GM23338 (cell line): ENCODE data around the gene CACNA1G. TPM values are rescaled to one million over a fixed set of nuclear protein-coding genes. Genes with fewer than 3 reads are reported as not detected.

ENCODE experiments used
- ATAC-seq: fragments of 200-7000 bp; cut with Tn5 transposase; 3 replicates; pipeline ENCODE4 v1.9.1; 2020
- DNase-seq: peaks from one replicate; pipeline ENCODE4 v3.0.0-alpha.2; 2015; ENCODE audit warnings: low spot score
- H2AFZ ChIP-seq: fragments of 200-600 bp; sonication (generic); 2 replicates; pipeline ENCODE4 v1.8.0; 2016; ENCODE audit warnings: antibody characterized with exemption, mild to moderate bottlenecking, moderate library complexity
- H3F3A ChIP-seq: fragments of 200-600 bp; sonication (generic); replicated peaks from 2 replicates; pipeline ENCODE4 v1.8.0; 2017; ENCODE audit warnings: antibody characterized with exemption, mixed run types, low read depth
- H3K27ac ChIP-seq: fragments of 200-600 bp; sonication (generic); 2 replicates; pipeline ENCODE4 v1.6.1; 2016; ENCODE audit warnings: low read depth
- H3K27me3 ChIP-seq: fragments of 200-600 bp; sonication (generic); 2 replicates; pipeline ENCODE4 v1.8.0; 2016; ENCODE audit warnings: mild to moderate bottlenecking, mixed run types, moderate library complexity; ENCODE audit not compliant: insufficient read depth
- H3K36me3 ChIP-seq: fragments of 200-600 bp; sonication (generic); 2 replicates; pipeline ENCODE4 v1.8.0; 2016; ENCODE audit warnings: mild to moderate bottlenecking; ENCODE audit not compliant: insufficient read depth
- H3K4me1 ChIP-seq: fragments of 200-600 bp; sonication (generic); 2 replicates; pipeline ENCODE4 v1.8.0; 2016; ENCODE audit warnings: mild to moderate bottlenecking, moderate library complexity; ENCODE audit not compliant: insufficient read depth
- H3K4me2 ChIP-seq: fragments of 200-600 bp; sonication (generic); 2 replicates; pipeline ENCODE4 v1.7.1; 2017; ENCODE audit warnings: mixed run types
- H3K4me3 ChIP-seq: fragments of 200-600 bp; sonication (generic); 2 replicates; pipeline ENCODE4 v1.6.1; 2016; ENCODE audit warnings: mixed run types
- H3K79me2 ChIP-seq: fragments of 200-600 bp; sonication (generic); replicated peaks from 2 replicates; pipeline ENCODE4 v1.8.0; 2017; ENCODE audit warnings: mild to moderate bottlenecking; ENCODE audit not compliant: insufficient read depth
- H3K9me2 ChIP-seq: fragments of 200-600 bp; sonication (generic); 2 replicates; pipeline ENCODE4 v1.8.0; 2017; ENCODE audit not compliant: insufficient read depth
- H4K20me1 ChIP-seq: fragments of 200-600 bp; sonication (generic); replicated peaks from 2 replicates; pipeline ENCODE4 v1.8.0; 2017; ENCODE audit warnings: mild to moderate bottlenecking; ENCODE audit not compliant: insufficient read depth
- H3K27ac Mint-ChIP-seq: 2 replicates; pipeline ENCODE4 v1.8.0; 2020; ENCODE audit warnings: inconsistent platforms, mild to moderate bottlenecking, moderate library complexity, mixed read lengths
- H3K27me3 Mint-ChIP-seq: 3 replicates; pipeline ENCODE4 v1.8.0; 2022; ENCODE audit warnings: low read depth, mild to moderate bottlenecking, moderate library complexity, mixed read lengths, inconsistent platforms; ENCODE audit not compliant: insufficient read depth, poor library complexity
- H3K36me3 Mint-ChIP-seq: 3 replicates; pipeline ENCODE4 v1.8.0; 2021; ENCODE audit warnings: low read depth, mild to moderate bottlenecking, inconsistent platforms, moderate library complexity, mixed read lengths
- H3K4me1 Mint-ChIP-seq: 3 replicates; pipeline ENCODE4 v1.8.0; 2020; ENCODE audit warnings: mild to moderate bottlenecking, inconsistent platforms, mixed read lengths
- H3K4me3 Mint-ChIP-seq: 3 replicates; pipeline ENCODE4 v1.8.0; 2021; ENCODE audit warnings: moderate library complexity, mild to moderate bottlenecking, inconsistent platforms, mixed read lengths
- H3K9me3 Mint-ChIP-seq: 3 replicates; pipeline ENCODE4 v1.8.0; 2020; ENCODE audit warnings: moderate library complexity, mild to moderate bottlenecking, inconsistent platforms, mixed read lengths
- CREB1 ChIP-seq: fragments of 250-450 bp; sonication (Bioruptor Pico); IDR thresholded peaks from 2 replicates; pipeline ENCODE4 v1.5.0; 2020; ENCODE audit warnings: low read depth, mild to moderate bottlenecking, moderate library complexity
- EZH2phosphoT487 ChIP-seq: fragments of 200-600 bp; sonication (generic); IDR thresholded peaks from one replicate; pipeline ENCODE4 v1.8.1; 2018; ENCODE audit warnings: antibody characterized with exemption; ENCODE audit not compliant: unreplicated experiment
- NANOG ChIP-seq: IDR thresholded peaks from 2 replicates; pipeline ENCODE4 v1.6.1; 2016; ENCODE audit warnings: antibody characterized with exemption, borderline replicate concordance
- polyA plus RNA-seq: library from polyadenylated mRNA; unstranded; fragments of >200 nt; fragmentation: Nextera tagmentation; extraction: Ambion mirVana; gene quantifications from 2 replicates; pipeline ENCODE4 v1.2.1, GENCODE V29; 2016
- total RNA-seq: library from RNA; depleted of rRNA; stranded (reverse); fragments of >200 nt; shearing (Covaris generic); gene quantifications from 2 replicates; pipeline ENCODE4 v1.2.3, GENCODE V29; 2014
- TF ChIP-seq, protein P1 (sequence below): IDR thresholded peaks from one replicate; pipeline ENCODE4 v1.6.1; 2018; ENCODE audit warnings: antibody characterized with exemption; ENCODE audit not compliant: unreplicated experiment
- TF ChIP-seq, protein P2 (sequence below): fragments of 250-450 bp; sonication (Bioruptor Pico); IDR thresholded peaks from 2 replicates; pipeline ENCODE4 v1.5.0; 2020; ENCODE audit warnings: mild to moderate bottlenecking, moderate library complexity

Gene CACNA1G
- total and polyA plus RNA-seq, 2 experiments from 2014 or later: 1.4 to 5.1 TPM

DNA sequence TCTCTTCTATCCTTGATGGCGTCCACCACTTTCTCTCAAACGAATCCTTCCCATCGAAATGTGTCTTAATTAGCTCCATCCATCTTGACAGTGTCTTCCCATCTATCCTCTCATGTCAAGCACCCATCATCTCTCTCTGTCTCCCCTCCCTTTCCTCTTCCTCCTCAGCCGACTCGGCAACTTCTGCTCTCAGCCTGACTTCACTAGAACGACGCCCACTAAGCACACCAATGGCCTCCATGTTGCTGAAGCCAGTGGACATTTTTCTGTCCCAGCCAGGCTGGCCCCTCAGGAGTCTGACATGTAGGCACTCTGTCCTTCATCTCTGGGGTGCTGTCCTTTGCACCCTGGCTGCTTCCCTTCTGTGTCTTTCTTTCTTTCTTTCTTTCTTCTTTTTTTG is 16.0 kb upstream of the CACNA1G start:
- H3K27ac Mint-ChIP-seq: no peak overlapping the region

More for the DNA sequence above, 16.0 kb upstream of the CACNA1G start:
- Histone ChIP-seq H3K27me3 (peaks cover 11% of the 10 kb centered on the region), H3K9me2 (no peaks in the 10 kb centered on the region), H3K4me3 (no peak overlapping the region), H3K79me2 (no peaks in the 10 kb centered on the region), H3K36me3 (no peaks in the 10 kb centered on the region), H3K27ac (no peak overlapping the region), H3K4me1 (peaks cover 18% of the 10 kb centered on the region; the same call in 1 of the 2 replicates), H4K20me1 (no peaks in the 10 kb centered on the region), H3F3A (no peaks in the 10 kb centered on the region), H3K4me2 (no peak overlapping the region), H2AFZ (no peak overlapping the region)
- no peak overlapping the region for H3K4me3 Mint-ChIP-seq
- H3K27me3 Mint-ChIP-seq: peaks cover 24% of the 10 kb centered on the region
- H3K4me1 Mint-ChIP-seq: peaks cover 26% of the 10 kb centered on the region
- H3K9me3 Mint-ChIP-seq: no peaks in the 10 kb centered on the region
- H3K36me3 Mint-ChIP-seq: peaks cover 3% of the 10 kb centered on the region; the same call in 2 of the 3 replicates
- DNase-seq: no peak
- no peak for ATAC-seq
- TF ChIP-seq EZH2phosphoT487 (no peak), CREB1 (CRISPR knock-in tag) (no peak), NANOG (no peak)
- TF ChIP-seq, protein P1, sequence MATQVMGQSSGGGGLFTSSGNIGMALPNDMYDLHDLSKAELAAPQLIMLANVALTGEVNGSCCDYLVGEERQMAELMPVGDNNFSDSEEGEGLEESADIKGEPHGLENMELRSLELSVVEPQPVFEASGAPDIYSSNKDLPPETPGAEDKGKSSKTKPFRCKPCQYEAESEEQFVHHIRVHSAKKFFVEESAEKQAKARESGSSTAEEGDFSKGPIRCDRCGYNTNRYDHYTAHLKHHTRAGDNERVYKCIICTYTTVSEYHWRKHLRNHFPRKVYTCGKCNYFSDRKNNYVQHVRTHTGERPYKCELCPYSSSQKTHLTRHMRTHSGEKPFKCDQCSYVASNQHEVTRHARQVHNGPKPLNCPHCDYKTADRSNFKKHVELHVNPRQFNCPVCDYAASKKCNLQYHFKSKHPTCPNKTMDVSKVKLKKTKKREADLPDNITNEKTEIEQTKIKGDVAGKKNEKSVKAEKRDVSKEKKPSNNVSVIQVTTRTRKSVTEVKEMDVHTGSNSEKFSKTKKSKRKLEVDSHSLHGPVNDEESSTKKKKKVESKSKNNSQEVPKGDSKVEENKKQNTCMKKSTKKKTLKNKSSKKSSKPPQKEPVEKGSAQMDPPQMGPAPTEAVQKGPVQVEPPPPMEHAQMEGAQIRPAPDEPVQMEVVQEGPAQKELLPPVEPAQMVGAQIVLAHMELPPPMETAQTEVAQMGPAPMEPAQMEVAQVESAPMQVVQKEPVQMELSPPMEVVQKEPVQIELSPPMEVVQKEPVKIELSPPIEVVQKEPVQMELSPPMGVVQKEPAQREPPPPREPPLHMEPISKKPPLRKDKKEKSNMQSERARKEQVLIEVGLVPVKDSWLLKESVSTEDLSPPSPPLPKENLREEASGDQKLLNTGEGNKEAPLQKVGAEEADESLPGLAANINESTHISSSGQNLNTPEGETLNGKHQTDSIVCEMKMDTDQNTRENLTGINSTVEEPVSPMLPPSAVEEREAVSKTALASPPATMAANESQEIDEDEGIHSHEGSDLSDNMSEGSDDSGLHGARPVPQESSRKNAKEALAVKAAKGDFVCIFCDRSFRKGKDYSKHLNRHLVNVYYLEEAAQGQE: no peak
- TF ChIP-seq, protein P2, sequence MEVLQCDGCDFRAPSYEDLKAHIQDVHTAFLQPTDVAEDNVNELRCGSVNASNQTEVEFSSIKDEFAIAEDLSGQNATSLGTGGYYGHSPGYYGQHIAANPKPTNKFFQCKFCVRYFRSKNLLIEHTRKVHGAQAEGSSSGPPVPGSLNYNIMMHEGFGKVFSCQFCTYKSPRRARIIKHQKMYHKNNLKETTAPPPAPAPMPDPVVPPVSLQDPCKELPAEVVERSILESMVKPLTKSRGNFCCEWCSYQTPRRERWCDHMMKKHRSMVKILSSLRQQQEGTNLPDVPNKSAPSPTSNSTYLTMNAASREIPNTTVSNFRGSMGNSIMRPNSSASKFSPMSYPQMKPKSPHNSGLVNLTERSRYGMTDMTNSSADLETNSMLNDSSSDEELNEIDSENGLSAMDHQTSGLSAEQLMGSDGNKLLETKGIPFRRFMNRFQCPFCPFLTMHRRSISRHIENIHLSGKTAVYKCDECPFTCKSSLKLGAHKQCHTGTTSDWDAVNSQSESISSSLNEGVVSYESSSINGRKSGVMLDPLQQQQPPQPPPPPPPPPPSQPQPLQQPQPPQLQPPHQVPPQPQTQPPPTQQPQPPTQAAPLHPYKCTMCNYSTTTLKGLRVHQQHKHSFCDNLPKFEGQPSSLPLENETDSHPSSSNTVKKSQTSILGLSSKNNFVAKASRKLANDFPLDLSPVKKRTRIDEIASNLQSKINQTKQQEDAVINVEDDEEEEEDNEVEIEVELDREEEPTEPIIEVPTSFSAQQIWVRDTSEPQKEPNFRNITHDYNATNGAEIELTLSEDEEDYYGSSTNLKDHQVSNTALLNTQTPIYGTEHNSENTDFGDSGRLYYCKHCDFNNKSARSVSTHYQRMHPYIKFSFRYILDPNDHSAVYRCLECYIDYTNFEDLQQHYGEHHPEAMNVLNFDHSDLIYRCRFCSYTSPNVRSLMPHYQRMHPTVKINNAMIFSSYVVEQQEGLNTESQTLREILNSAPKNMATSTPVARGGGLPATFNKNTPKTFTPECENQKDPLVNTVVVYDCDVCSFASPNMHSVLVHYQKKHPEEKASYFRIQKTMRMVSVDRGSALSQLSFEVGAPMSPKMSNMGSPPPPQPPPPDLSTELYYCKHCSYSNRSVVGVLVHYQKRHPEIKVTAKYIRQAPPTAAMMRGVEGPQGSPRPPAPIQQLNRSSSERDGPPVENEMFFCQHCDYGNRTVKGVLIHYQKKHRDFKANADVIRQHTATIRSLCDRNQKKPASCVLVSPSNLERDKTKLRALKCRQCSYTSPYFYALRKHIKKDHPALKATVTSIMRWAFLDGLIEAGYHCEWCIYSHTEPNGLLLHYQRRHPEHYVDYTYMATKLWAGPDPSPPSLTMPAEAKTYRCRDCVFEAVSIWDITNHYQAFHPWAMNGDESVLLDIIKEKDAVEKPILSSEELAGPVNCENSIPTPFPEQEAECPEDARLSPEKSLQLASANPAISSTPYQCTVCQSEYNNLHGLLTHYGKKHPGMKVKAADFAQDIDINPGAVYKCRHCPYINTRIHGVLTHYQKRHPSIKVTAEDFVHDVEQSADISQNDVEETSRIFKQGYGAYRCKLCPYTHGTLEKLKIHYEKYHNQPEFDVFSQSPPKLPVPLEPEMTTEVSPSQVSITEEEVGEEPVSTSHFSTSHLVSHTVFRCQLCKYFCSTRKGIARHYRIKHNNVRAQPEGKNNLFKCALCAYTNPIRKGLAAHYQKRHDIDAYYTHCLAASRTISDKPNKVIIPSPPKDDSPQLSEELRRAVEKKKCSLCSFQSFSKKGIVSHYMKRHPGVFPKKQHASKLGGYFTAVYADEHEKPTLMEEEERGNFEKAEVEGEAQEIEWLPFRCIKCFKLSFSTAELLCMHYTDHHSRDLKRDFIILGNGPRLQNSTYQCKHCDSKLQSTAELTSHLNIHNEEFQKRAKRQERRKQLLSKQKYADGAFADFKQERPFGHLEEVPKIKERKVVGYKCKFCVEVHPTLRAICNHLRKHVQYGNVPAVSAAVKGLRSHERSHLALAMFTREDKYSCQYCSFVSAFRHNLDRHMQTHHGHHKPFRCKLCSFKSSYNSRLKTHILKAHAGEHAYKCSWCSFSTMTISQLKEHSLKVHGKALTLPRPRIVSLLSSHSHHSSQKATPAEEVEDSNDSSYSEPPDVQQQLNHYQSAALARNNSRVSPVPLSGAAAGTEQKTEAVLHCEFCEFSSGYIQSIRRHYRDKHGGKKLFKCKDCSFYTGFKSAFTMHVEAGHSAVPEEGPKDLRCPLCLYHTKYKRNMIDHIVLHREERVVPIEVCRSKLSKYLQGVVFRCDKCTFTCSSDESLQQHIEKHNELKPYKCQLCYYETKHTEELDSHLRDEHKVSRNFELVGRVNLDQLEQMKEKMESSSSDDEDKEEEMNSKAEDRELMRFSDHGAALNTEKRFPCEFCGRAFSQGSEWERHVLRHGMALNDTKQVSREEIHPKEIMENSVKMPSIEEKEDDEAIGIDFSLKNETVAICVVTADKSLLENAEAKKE: no peak
